Uterus (tissue), 2 donors: ENCODE data around the gene CUZD1.

Source experiments
- POLR2A ChIP-seq, 2 donors: fragments of 450-650 bp; IDR thresholded peaks; one replicate each; pipeline ENCODE4 v1.6.1; 2016; ENCODE audit warnings: antibody characterized with exemption in 2 of 2, mild to moderate bottlenecking in 1 of 2, moderate library complexity in 1 of 2
- TF ChIP-seq, protein P1 (sequence below), 4 experiments: fragments of 200-600 bp in 2 of 4; fragments of 450-650 bp in 2 of 4; sonication (generic) in 2 of 4; IDR thresholded peaks; one replicate each; pipeline ENCODE4 v1.5.1; 2016 to 2019; ENCODE audit warnings: antibody characterized with exemption in 4 of 4, mild to moderate bottlenecking in 2 of 4, moderate library complexity in 1 of 4

DNA sequence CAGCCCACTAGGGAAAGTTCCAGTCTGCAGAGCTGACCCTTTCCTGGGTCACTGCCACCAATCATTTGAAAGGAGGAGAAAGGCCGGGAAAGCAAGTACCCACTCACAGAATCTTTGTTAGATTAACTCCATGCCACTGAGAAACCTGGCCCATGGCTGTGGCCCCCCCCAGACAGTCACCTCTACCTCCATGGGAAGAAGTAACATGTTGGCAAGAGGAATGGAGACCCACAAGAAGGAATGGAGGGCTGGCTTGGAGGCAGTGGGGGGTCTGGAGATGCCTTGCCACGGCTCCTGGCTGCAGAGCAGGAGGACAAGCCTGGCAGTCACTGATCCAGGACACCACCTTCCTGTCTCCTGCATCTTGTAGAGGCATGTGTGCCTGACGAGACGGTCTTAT, 32.9 kb downstream of the CUZD1 start:
- no peak for TF ChIP-seq POLR2A (IDR thresholded peaks at IDR 0.05)
- TF ChIP-seq, protein P1, sequence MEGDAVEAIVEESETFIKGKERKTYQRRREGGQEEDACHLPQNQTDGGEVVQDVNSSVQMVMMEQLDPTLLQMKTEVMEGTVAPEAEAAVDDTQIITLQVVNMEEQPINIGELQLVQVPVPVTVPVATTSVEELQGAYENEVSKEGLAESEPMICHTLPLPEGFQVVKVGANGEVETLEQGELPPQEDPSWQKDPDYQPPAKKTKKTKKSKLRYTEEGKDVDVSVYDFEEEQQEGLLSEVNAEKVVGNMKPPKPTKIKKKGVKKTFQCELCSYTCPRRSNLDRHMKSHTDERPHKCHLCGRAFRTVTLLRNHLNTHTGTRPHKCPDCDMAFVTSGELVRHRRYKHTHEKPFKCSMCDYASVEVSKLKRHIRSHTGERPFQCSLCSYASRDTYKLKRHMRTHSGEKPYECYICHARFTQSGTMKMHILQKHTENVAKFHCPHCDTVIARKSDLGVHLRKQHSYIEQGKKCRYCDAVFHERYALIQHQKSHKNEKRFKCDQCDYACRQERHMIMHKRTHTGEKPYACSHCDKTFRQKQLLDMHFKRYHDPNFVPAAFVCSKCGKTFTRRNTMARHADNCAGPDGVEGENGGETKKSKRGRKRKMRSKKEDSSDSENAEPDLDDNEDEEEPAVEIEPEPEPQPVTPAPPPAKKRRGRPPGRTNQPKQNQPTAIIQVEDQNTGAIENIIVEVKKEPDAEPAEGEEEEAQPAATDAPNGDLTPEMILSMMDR (IDR thresholded peaks at IDR 0.05), result no peak
